GM21526 (cell line): ENCODE results near the gene TOR2A.

Experiments
- ATAC-seq: cut with Tn5 transposase; IDR thresholded peaks from one replicate; pipeline ENCODE4 v1.9.1; 2021; ENCODE audit warnings: moderate library complexity; ENCODE audit not compliant: unreplicated experiment, low FRiP score

Gene TOR2A

GRCh38 chr9:127700594-127701255 is 34.4 kb downstream of the TOR2A start:
- no peak for ATAC-seq

- ATAC-seq, result no peak
These were observed 35.0 kb downstream of the TOR2A start for GRCh38 chr9:127700140-127700539.

- ATAC-seq, result peak; percentile 88
These were observed 36.0 kb downstream of the TOR2A start for GRCh38 chr9:127698985-127699670.

GRCh38 chr9:127698386-127698785 is 36.7 kb downstream of the TOR2A start:
- ATAC-seq, result no peak

GRCh38 chr9:127697575-127697974 is 37.5 kb downstream of the TOR2A start:
- ATAC-seq, result no peak

- no peak for ATAC-seq
These were observed 40.0 kb downstream of the TOR2A start for GRCh38 chr9:127694890-127695720.

GRCh38 chr9:127693697-127694096 is 41.4 kb downstream of the TOR2A start:
- no peak for ATAC-seq

- ATAC-seq, result no peak
These were observed 42.0 kb downstream of the TOR2A start for GRCh38 chr9:127693143-127693542.

- ATAC-seq, result no peak
These were observed 43.0 kb downstream of the TOR2A start for GRCh38 chr9:127692071-127692470.

- ATAC-seq, result no peak
These were observed 44.4 kb downstream of the TOR2A start for GRCh38 chr9:127690735-127691134.

- no peak for ATAC-seq
These were observed 45.6 kb downstream of the TOR2A start for GRCh38 chr9:127689329-127690000.

- no peak for ATAC-seq
These were observed 48.4 kb downstream of the TOR2A start for GRCh38 chr9:127686461-127687393.

- no peak for ATAC-seq
These were observed 50.5 kb downstream of the TOR2A start for GRCh38 chr9:127684576-127684975.

- ATAC-seq, result no peak
These were observed 51.4 kb downstream of the TOR2A start for GRCh38 chr9:127683723-127684122.

- ATAC-seq, result no peak
These were observed 52.5 kb downstream of the TOR2A start for GRCh38 chr9:127682351-127683136.
